Loucy (cell line): ENCODE measurements around the gene SASH1.

Experiments
- CTCF ChIP-seq: fragments of 200-600 bp; sonication (generic); conservative IDR thresholded peaks from 2 replicates; pipeline ENCODE4 v1.5.1; 2014; ENCODE audit warnings: mild to moderate bottlenecking, antibody characterized with exemption, low read length
- EZH2phosphoT487 ChIP-seq: fragments of 200-600 bp; IDR thresholded peaks from 2 replicates; pipeline ENCODE4 v1.6.1; 2018; ENCODE audit warnings: antibody characterized with exemption, mild to moderate bottlenecking, moderate library complexity, borderline replicate concordance

GRCh38 chr6:148349466-148349865, 6.8 kb downstream of the SASH1 start:
- TF ChIP-seq CTCF (no peak), EZH2phosphoT487 (no peak)
